Endometrium (tissue), 2 donors: ENCODE data around the gene GJE1.
"Not testable (repeated sequence)": the region's sequence is repeated elsewhere in the genome, so short reads cannot be mapped to it uniquely, and the experiment has no call there.

ENCODE experiments used
- FAIRE-seq: peaks from 2 replicates; lab custom pipeline; 2012; peaks lifted over from hg19 to GRCh38; lab: Jason Lieb, UNC
- donor health status: control.
- donor health status: control.

GJE1 gene

GRCh38 chr6:142132625-142133024, at the start of gene GJE1:
TSS of gene GJE1 (plus strand) at chr6:142132925. CDS start at chr6:142133159, 234 bp downstream.
- FAIRE-seq: no peak

- no peak for FAIRE-seq
These were observed 44.5 kb upstream of the GJE1 start for GRCh38 chr6:142087950-142088857.

GRCh38 chr6:142088858-142089216, 43.9 kb upstream of the GJE1 start:
- FAIRE-seq: no peak

- not testable (repeated sequence) for FAIRE-seq
These were observed 27.9 kb upstream of the GJE1 start for GRCh38 chr6:142104820-142105219.

- FAIRE-seq: not testable (repeated sequence)
These were observed 21.9 kb upstream of the GJE1 start for GRCh38 chr6:142110820-142111219.

- peak; percentile 70 for FAIRE-seq
These were observed 20.2 kb upstream of the GJE1 start for GRCh38 chr6:142112451-142113061.

- no peak for FAIRE-seq
These were observed 15.4 kb upstream of the GJE1 start for GRCh38 chr6:142117366-142117765.

- FAIRE-seq: no peak
These were observed 14.4 kb upstream of the GJE1 start for GRCh38 chr6:142118328-142118727.

- FAIRE-seq: no peak
These were observed 13.8 kb upstream of the GJE1 start for GRCh38 chr6:142118925-142119324.

GRCh38 chr6:142121342-142121741, 11.4 kb upstream of the GJE1 start:
- FAIRE-seq: no peak

- FAIRE-seq: no peak
These were observed 1.9 kb upstream of the GJE1 start for GRCh38 chr6:142130814-142131213.

GRCh38 chr6:142138876-142139275, 6.2 kb downstream of the GJE1 start:
- FAIRE-seq: no peak

GRCh38 chr6:142141531-142141930, 8.8 kb downstream of the GJE1 start:
- not testable (repeated sequence) for FAIRE-seq

GRCh38 chr6:142146828-142147662, 14.3 kb downstream of the GJE1 start, which contains the start of the genes NMBR and VTA1:
TSS of gene NMBR (minus strand) at chr6:142147122. CDS start at chr6:142088658, 58,464 bp downstream.
TSS of gene VTA1 (plus strand) at chr6:142147263. CDS start at chr6:142147288, 25 bp downstream.
- peak; percentile 98 for FAIRE-seq

GRCh38 chr6:142152746-142153145, 20.0 kb downstream of the GJE1 start:
- FAIRE-seq: no peak

- no peak for FAIRE-seq
These were observed 20.5 kb downstream of the GJE1 start for GRCh38 chr6:142153196-142153595.

GRCh38 chr6:142154336-142154735, 21.6 kb downstream of the GJE1 start:
- FAIRE-seq: no peak

GRCh38 chr6:142155091-142155490, 22.4 kb downstream of the GJE1 start:
- no peak for FAIRE-seq

GRCh38 chr6:142155895-142156757, 23.4 kb downstream of the GJE1 start:
- FAIRE-seq: no peak

- FAIRE-seq: not testable (repeated sequence)
These were observed 24.0 kb downstream of the GJE1 start for GRCh38 chr6:142156758-142157068.

GRCh38 chr6:142162780-142163179, 30.1 kb downstream of the GJE1 start:
- no peak for FAIRE-seq

- FAIRE-seq: no peak
These were observed 32.5 kb downstream of the GJE1 start for GRCh38 chr6:142165227-142165626.
